T-helper 2 cell treated with Interferon-gamma antibody and Interleukin-4, amounts not matched to agents 5 μg/mL and 100 μg/mL, for 36 hours (primary cell): ENCODE results near the gene IFT57.
"Not testable (repeated sequence)": the region's sequence is repeated elsewhere in the genome, so short reads cannot be mapped to it uniquely, and the experiment has no call there.

Source experiments
- DNase-seq: peaks from one replicate; pipeline ENCODE4 v3.0.0; 2021; ENCODE audit warnings: low spot score
- H3K27ac Mint-ChIP-seq: one replicate; pipeline ENCODE4 v1.8.0; 2021; ENCODE audit warnings: mild to moderate bottlenecking, mixed read lengths
- H3K27me3 Mint-ChIP-seq: one replicate; pipeline ENCODE4 v1.8.0; 2021; ENCODE audit warnings: low read depth, mixed read lengths
- H3K36me3 Mint-ChIP-seq: one replicate; pipeline ENCODE4 v1.8.0; 2021; ENCODE audit warnings: low read depth, mixed read lengths
- H3K4me1 Mint-ChIP-seq: one replicate; pipeline ENCODE4 v1.8.0; 2021; ENCODE audit warnings: low read depth, mixed read lengths
- H3K4me3 Mint-ChIP-seq: one replicate; pipeline ENCODE4 v1.8.0; 2022; ENCODE audit warnings: mild to moderate bottlenecking, moderate library complexity, mixed read lengths
- H3K9me3 Mint-ChIP-seq: one replicate; pipeline ENCODE4 v1.8.0; 2021; ENCODE audit warnings: mixed read lengths

IFT57 gene, protein sequence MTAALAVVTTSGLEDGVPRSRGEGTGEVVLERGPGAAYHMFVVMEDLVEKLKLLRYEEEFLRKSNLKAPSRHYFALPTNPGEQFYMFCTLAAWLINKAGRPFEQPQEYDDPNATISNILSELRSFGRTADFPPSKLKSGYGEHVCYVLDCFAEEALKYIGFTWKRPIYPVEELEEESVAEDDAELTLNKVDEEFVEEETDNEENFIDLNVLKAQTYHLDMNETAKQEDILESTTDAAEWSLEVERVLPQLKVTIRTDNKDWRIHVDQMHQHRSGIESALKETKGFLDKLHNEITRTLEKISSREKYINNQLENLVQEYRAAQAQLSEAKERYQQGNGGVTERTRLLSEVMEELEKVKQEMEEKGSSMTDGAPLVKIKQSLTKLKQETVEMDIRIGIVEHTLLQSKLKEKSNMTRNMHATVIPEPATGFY

DNA sequence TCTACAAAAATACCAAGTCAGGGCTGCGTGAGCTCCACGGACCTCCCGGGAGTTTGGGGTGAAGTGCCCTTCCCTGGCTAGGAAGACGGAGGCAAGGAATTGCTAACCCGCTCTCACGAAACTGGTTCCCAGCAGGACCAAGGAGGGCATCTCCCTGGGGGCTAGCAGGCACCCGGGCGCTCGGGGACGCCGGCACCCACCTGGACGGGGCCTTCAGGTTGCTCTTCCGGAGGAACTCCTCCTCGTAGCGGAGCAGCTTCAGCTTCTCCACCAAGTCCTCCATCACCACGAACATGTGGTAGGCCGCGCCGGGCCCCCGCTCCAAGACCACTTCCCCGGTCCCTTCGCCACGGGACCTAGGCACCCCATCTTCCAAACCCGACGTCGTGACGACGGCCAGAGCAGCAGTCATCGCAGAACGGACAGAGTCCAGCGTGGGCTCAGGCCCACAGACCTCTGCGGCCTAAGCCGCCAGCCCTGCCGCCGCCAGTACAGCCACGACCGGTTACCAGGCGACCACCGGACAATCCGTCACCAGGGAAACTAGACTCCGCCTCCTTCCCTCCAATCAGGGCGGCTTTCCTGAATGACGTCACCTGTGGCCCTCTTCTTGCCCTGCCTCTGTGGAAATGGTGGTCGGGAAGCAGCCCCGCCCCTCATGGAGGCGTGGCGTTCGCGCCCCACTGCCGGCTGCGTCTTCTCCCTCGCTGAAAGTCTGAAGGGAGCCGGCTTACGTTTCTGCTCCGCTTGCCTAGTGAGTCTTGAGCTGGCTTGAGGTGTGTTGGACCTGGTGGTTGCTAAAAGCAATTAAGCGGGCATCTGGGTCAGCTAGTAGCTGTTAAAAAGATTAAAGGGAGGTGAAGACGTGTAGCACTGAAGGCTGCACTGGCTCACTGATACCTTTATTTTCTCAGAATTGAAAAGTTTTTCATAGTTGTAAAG, at the start of gene IFT57:
Gene IFT57, minus strand, starts transcription at position 514 of the 942 bp plus-strand sequence. Its CDS starts 102 bp downstream, at position 412.
- peak; percentile 93 for DNase-seq
- no peaks in the 10 kb centered on the region for H3K36me3 Mint-ChIP-seq
- H3K9me3 Mint-ChIP-seq, result no peaks in the 10 kb centered on the region
- peak within 1 kb of the TSS; percentile 94 for H3K27ac Mint-ChIP-seq
- H3K4me1 Mint-ChIP-seq, result peaks cover 33% of the 10 kb centered on the region
- no peaks in the 10 kb centered on the region for H3K27me3 Mint-ChIP-seq
- peak within 1 kb of the TSS; percentile 90 for H3K4me3 Mint-ChIP-seq

DNA sequence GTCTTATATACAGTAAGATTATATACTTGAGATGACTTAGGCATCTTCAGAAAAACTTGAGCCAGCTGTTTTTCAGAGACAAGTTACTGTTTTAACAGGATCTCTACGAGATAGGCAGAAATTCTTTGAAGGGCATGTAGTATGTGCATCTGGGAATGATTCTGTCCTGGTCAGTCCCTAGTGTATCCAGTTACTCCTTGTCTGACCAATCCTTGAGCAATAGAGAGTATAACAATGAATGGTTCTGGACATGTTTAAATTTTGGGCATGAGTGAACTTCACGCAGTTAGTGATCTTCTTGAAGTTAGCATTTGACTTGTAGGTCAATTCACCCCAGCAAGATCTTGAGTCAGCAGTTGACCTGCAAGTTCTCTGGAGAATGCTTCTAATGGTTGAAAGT, 49.4 kb upstream of the IFT57 start:
- DNase-seq, result no peak

GRCh38 chr3:108268235-108268634, 46.0 kb upstream of the IFT57 start:
- H3K27ac Mint-ChIP-seq, DNase-seq, H3K4me3 Mint-ChIP-seq, H3K36me3 Mint-ChIP-seq, H3K4me1 Mint-ChIP-seq, H3K27me3 Mint-ChIP-seq: not testable (repeated sequence)
- peaks cover 16% of the 10 kb centered on the region for H3K9me3 Mint-ChIP-seq

More for the DNA sequence above, 49.4 kb upstream of the IFT57 start:
- Mint-ChIP-seq H3K27me3 (no peaks in the 10 kb centered on the region), H3K4me1 (no peaks in the 10 kb centered on the region), H3K36me3 (peaks cover 4% of the 10 kb centered on the region), H3K9me3 (peaks cover 29% of the 10 kb centered on the region), H3K27ac (no peak overlapping the region), H3K4me3 (no peak overlapping the region)

GRCh38 chr3:108264534-108265298, 42.5 kb upstream of the IFT57 start:
- not testable (repeated sequence) for H3K4me1 Mint-ChIP-seq, H3K27me3 Mint-ChIP-seq, DNase-seq, H3K36me3 Mint-ChIP-seq, H3K4me3 Mint-ChIP-seq, H3K27ac Mint-ChIP-seq
- peaks cover 14% of the 10 kb centered on the region for H3K9me3 Mint-ChIP-seq

DNA sequence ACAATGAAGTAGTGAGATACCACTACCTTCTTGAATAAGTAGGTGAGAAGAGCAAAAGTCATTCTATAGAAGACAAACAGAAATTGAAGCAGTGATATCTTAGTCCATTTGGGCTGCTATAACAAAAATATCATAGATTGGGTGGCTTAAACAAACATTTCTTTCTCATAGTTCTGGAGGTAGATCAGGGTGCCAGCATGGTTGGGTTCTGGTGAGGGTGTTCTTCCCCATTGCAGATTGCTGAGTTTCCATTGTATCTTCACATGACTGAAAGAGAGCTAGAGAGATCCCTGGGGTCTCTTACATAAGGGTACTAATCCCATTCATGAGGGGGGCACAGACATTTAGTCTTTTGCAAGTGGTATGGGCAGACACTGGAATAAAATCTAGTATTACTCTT, 32.9 kb upstream of the IFT57 start:
- Mint-ChIP-seq H3K27ac (no peak overlapping the region), H3K9me3 (peaks cover 24% of the 10 kb centered on the region), H3K36me3 (no peaks in the 10 kb centered on the region), H3K27me3 (no peaks in the 10 kb centered on the region), H3K4me1 (no peaks in the 10 kb centered on the region), H3K4me3 (no peak overlapping the region)
- DNase-seq, result no peak

- H3K9me3 Mint-ChIP-seq, result peaks cover 22% of the 10 kb centered on the region
- H3K4me3 Mint-ChIP-seq, result no peak overlapping the region
- H3K27me3 Mint-ChIP-seq, result no peaks in the 10 kb centered on the region
- H3K4me1 Mint-ChIP-seq, result no peaks in the 10 kb centered on the region
- H3K36me3 Mint-ChIP-seq, result no peaks in the 10 kb centered on the region
- DNase-seq, result no peak
- H3K27ac Mint-ChIP-seq, result no peak overlapping the region
Measured at GRCh38 chr3:108251844-108252243, 29.6 kb upstream of the IFT57 start.

DNA sequence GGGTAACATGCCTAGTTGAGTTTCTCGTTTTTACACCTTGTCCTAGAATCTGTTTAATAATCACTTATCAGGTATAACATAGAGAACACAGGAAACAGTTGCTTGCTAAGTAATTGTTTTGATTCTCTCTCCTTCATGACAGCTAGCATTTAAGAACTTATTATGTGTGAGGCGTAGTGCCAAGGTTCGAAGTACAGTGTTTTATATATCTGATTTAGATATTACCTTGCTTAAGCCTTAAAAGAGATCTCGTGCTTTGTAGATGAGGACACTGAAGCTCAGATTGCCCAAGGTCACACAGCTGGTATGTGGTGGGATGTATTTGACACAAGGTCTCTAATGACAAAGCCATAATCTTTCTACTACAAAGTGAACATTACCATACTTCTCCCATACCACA, 29.0 kb upstream of the IFT57 start:
- Mint-ChIP-seq H3K9me3 (peaks cover 17% of the 10 kb centered on the region), H3K36me3 (no peaks in the 10 kb centered on the region), H3K27me3 (no peaks in the 10 kb centered on the region), H3K27ac (no peak overlapping the region), H3K4me3 (no peak overlapping the region), H3K4me1 (peaks cover 3% of the 10 kb centered on the region)
- DNase-seq, result no peak

DNA sequence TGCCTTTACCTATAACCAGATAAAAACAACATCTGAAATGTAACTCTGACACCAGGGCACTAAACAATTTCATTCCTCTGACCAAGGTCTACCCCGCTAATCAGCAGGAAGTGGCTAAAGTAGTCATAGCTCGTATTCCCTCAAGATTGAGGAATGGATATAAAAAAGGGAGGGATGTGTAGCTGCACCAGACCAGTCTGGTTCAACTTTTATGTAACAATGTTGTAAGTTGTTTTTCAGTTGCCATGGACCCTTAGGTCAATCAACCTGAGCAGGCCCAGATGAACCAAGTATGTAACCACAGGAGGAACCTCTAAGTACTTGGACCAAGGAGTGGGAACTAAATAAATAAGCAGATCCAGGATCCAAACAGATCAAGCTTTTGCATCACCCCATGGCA, 28.4 kb upstream of the IFT57 start:
- no peak overlapping the region for H3K4me3 Mint-ChIP-seq
- H3K27me3 Mint-ChIP-seq, result no peaks in the 10 kb centered on the region
- peaks cover 3% of the 10 kb centered on the region for H3K4me1 Mint-ChIP-seq
- H3K36me3 Mint-ChIP-seq, result no peaks in the 10 kb centered on the region
- H3K9me3 Mint-ChIP-seq, result peaks cover 13% of the 10 kb centered on the region
- DNase-seq, result no peak
- H3K27ac Mint-ChIP-seq, result no peak overlapping the region

GRCh38 chr3:108243243-108243642, 21.0 kb upstream of the IFT57 start:
- no peak overlapping the region for H3K27ac Mint-ChIP-seq
- H3K4me3 Mint-ChIP-seq, result no peak overlapping the region
- H3K36me3 Mint-ChIP-seq, result peaks cover 6% of the 10 kb centered on the region
- H3K27me3 Mint-ChIP-seq, result no peaks in the 10 kb centered on the region
- H3K4me1 Mint-ChIP-seq, result peaks cover 7% of the 10 kb centered on the region
- DNase-seq, result no peak
- H3K9me3 Mint-ChIP-seq, result peaks cover 8% of the 10 kb centered on the region

GRCh38 chr3:108242776-108243175, 20.6 kb upstream of the IFT57 start:
- H3K4me1 Mint-ChIP-seq, result peaks cover 7% of the 10 kb centered on the region
- H3K4me3 Mint-ChIP-seq, result no peak overlapping the region
- H3K36me3 Mint-ChIP-seq, result peaks cover 6% of the 10 kb centered on the region
- no peak for DNase-seq
- no peaks in the 10 kb centered on the region for H3K27me3 Mint-ChIP-seq
- peaks cover 8% of the 10 kb centered on the region for H3K9me3 Mint-ChIP-seq
- no peak overlapping the region for H3K27ac Mint-ChIP-seq

DNA sequence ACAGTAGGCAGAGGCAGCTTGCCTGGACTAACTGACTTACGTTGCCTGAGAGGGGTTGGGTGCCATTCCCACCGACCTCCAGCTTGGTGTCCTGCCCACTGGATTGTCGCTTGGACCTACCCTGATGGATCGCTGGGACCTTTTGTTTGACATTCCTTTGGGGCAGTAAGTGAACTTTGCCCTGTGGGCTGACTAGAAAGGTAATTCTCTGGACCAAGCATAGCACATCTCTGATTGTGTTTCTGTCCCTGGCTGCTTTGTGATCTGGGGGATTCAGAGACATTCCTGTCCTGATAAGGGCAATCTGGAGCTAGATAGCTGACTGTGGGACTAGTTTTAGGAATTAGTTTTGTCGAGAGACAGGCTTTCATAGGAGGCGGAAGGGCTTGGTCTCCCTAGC, 19.5 kb upstream of the IFT57 start:
- H3K36me3 Mint-ChIP-seq, result peaks cover 6% of the 10 kb centered on the region
- DNase-seq, result no peak
- peaks cover 8% of the 10 kb centered on the region for H3K9me3 Mint-ChIP-seq
- H3K4me1 Mint-ChIP-seq, result peaks cover 7% of the 10 kb centered on the region
- H3K4me3 Mint-ChIP-seq, result no peak overlapping the region
- no peaks in the 10 kb centered on the region for H3K27me3 Mint-ChIP-seq
- H3K27ac Mint-ChIP-seq, result no peak overlapping the region

DNA sequence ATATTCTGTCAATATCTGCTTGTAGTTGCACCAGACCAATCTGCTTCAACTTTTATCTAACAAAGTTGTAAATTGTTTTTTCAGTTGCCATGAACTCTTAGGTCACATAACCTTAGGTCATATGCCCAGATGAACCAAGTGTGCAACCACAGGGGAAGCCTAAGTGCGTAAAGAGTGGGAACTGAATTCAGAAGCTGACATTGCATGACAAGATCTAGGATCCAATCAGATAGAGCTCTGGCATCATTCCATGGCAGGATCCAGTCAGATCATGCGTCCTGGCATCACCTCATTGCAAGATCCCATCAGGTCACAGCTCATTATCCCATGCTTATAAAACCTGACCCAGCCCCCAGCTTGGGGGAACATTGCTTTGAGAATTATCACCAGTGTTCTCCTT, 18.9 kb upstream of the IFT57 start:
- no peak overlapping the region for H3K27ac Mint-ChIP-seq
- peaks cover 6% of the 10 kb centered on the region for H3K36me3 Mint-ChIP-seq
- DNase-seq, result no peak
- H3K9me3 Mint-ChIP-seq, result peaks cover 8% of the 10 kb centered on the region
- no peak overlapping the region for H3K4me3 Mint-ChIP-seq
- H3K27me3 Mint-ChIP-seq, result no peaks in the 10 kb centered on the region
- peaks cover 3% of the 10 kb centered on the region for H3K4me1 Mint-ChIP-seq

GRCh38 chr3:108239082-108239481, 16.9 kb upstream of the IFT57 start:
- Mint-ChIP-seq H3K27ac (no peak overlapping the region), H3K4me3 (no peak overlapping the region), H3K4me1 (peaks cover 3% of the 10 kb centered on the region), H3K27me3 (no peaks in the 10 kb centered on the region), H3K36me3 (peaks cover 3% of the 10 kb centered on the region), H3K9me3 (peaks cover 3% of the 10 kb centered on the region)
- no peak for DNase-seq
